Kidney (tissue), 14 donors: ENCODE measurements around the gene KLHL29. TPM values are rescaled to one million over a fixed set of nuclear protein-coding genes. Genes with fewer than 3 reads are reported as not detected.

Experiments used
- DNase-seq, 5 donors: peaks; one replicate each; pipeline ENCODE4 v3.0.0-alpha.2; 2013 to 2020
- FAIRE-seq: peaks from 2 replicates; lab custom pipeline; 2012; peaks lifted over from hg19 to GRCh38; lab: Jason Lieb, UNC
- H3K27ac ChIP-seq, 2 donors: one replicate each; pipeline ENCODE4 v1.7.0; 2013; ENCODE audit warnings: low read depth in 2 of 2, low read length in 2 of 2, inconsistent platforms in 1 of 2
- H3K27me3 ChIP-seq: one replicate; pipeline ENCODE4 v1.7.1; 2013; ENCODE audit warnings: low read length, inconsistent platforms; ENCODE audit not compliant: control insufficient read depth, insufficient read depth
- H3K36me3 ChIP-seq, 3 donors: one replicate each; pipeline versions ENCODE4 v1.7.0 to v1.7.1; 2013; ENCODE audit warnings: low read length in 3 of 3, control low read depth in 1 of 3, inconsistent platforms in 1 of 3; ENCODE audit not compliant: insufficient read depth in 3 of 3, control insufficient read depth in 2 of 3
- H3K4me1 ChIP-seq, 3 donors: one replicate each; pipeline versions ENCODE4 v1.7.0 to v1.7.1; 2013; ENCODE audit warnings: low read length in 3 of 3, inconsistent platforms in 1 of 3, low read depth in 1 of 3; ENCODE audit not compliant: control insufficient read depth in 2 of 3, insufficient read depth in 2 of 3
- H3K4me3 ChIP-seq, 3 donors: one replicate each; pipeline versions ENCODE4 v1.7.0 to v1.8.1; 2013; ENCODE audit warnings: low read length in 3 of 3, control low read depth in 1 of 3, inconsistent platforms in 1 of 3
- H3K9ac ChIP-seq, 3 donors: one replicate each; pipeline versions ENCODE4 v1.7.0 to v1.7.1; 2013; ENCODE audit warnings: low read length in 3 of 3, control low read depth in 1 of 3, inconsistent platforms in 1 of 3
- H3K9me3 ChIP-seq, 3 donors: one replicate each; pipeline versions ENCODE4 v1.7.0 to v1.7.1; 2013; ENCODE audit warnings: low read length in 3 of 3, control low read depth in 1 of 3, inconsistent platforms in 1 of 3; ENCODE audit not compliant: control insufficient read depth in 2 of 3, insufficient read depth in 1 of 3
- intact Hi-C: fragments of 100-400 bp; cut with DNase I; formaldehyde crosslinking; loops from one replicate; pipeline ENCODE4 v1.11.1; 2022
- polyA plus RNA-seq: library from polyadenylated mRNA; stranded (reverse); fragments of 350-450 nt; fragmentation: Illumina TruSeq; extraction: RNeasy Lipid Tissue Mini Kit (QIAGEN cat#74804); gene quantifications from one replicate; pipeline ENCODE4 v1.2.3, GENCODE V29; 2014; ENCODE audit warnings: low read depth, low replicate concordance; ENCODE audit not compliant: insufficient read depth
- total RNA-seq: library from RNA; stranded (reverse); fragmentation: NEBNext Ultra II Directional; extraction: Animal tissue kit (Norgen Biotek cat#: 25700); gene quantifications from one replicate; pipeline ENCODE4 v1.2.1, GENCODE V29; 2021
- TF ChIP-seq, protein P1 (sequence below): IDR thresholded peaks from 3 replicates; pipeline ENCODE4 v1.5.1; 2012; ENCODE audit warnings: mild to moderate bottlenecking, moderate library complexity, borderline replicate concordance; ENCODE audit not compliant: insufficient read depth; ENCODE audit errors: extremely low read depth
- donor health status: control.
- donor health status: control.
- donor health status: control.
- donor health status: control.
- donor health status: control.
- donor health status: DM: yes; HTN: yes; CAD: no.
- donor health status: Normal renal cell carcinoma (clear cell type).

Gene KLHL29
- total and polyA plus RNA-seq, 2 donors from 2014 or later = 1.5 to 10.5 TPM

DNA sequence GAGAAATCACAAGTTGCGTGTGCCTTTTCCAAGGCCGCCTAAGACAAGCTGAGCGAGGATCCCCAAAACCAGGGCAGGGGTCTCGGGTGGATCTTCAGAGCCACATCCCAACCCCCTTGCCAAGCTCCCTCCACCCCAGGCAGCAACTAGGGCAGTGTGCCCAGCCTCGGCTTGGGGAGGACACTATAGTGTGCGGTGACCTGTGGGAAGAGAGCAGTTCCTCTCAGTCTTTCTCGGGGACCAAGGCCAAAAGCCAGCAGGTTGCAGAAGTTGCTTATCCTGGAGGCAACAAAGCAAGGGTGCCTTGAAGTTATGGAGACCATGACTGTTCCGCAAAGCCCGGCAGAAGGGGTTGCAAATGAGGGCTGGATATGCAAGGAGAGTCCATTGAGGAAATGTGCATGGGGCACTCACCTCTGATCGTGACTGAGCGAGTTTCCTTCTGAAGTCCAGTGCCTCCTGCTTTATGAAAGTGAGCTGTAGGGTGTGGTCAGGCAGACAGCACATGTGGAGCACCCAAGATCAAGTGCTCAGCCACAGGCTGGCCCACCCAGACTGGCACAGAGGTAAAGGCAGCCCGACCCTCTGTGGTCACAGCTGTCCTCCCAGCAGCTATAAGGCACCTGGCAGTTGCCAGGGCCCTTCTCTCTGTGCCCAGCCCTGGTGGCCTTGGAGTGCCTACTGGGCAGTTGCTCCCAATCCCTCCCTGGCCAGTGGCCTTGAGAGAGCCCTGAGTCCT, 281.4 kb downstream of the KLHL29 start:
- no peak overlapping the region for H3K27ac ChIP-seq
- no peak overlapping the region for H3K9ac ChIP-seq
- H3K36me3 ChIP-seq = no peaks in the 10 kb centered on the region
- TF ChIP-seq, protein P1, sequence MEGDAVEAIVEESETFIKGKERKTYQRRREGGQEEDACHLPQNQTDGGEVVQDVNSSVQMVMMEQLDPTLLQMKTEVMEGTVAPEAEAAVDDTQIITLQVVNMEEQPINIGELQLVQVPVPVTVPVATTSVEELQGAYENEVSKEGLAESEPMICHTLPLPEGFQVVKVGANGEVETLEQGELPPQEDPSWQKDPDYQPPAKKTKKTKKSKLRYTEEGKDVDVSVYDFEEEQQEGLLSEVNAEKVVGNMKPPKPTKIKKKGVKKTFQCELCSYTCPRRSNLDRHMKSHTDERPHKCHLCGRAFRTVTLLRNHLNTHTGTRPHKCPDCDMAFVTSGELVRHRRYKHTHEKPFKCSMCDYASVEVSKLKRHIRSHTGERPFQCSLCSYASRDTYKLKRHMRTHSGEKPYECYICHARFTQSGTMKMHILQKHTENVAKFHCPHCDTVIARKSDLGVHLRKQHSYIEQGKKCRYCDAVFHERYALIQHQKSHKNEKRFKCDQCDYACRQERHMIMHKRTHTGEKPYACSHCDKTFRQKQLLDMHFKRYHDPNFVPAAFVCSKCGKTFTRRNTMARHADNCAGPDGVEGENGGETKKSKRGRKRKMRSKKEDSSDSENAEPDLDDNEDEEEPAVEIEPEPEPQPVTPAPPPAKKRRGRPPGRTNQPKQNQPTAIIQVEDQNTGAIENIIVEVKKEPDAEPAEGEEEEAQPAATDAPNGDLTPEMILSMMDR = no peak
- H3K4me3 ChIP-seq = no peak overlapping the region
- no peaks in the 10 kb centered on the region for H3K27me3 ChIP-seq
- DNase-seq (no peak), FAIRE-seq (no peak)
- peaks cover 0 to 14% (median 10%) of the 10 kb centered on the region in 3 donors for H3K4me1 ChIP-seq
- no peaks in the 10 kb centered on the region for H3K9me3 ChIP-seq
- intact Hi-C loops = no loop called here

DNA sequence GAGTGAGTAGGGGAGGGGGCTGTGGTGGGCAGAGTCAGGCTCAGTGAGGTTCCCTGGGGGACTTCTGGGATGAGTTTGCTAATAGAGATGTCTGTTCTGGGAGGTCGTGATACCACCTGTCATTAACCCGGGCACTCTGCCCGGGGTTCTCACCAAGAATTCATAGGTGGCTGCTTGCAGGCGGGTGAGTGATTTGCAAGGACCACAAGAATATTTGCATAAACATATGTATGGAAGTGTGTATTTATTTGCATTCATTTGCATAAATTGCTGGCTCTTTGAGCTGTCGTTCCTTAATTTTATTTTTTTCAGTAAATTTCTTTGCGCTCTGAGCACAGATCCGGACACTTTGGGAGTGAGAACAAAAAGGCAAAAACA, 282.0 kb downstream of the KLHL29 start:
- peaks cover 0 to 14% (median 10%) of the 10 kb centered on the region in 3 donors for H3K4me1 ChIP-seq
- H3K27ac ChIP-seq = no peak overlapping the region
- FAIRE-seq (no peak), DNase-seq (no peak)
- no peaks in the 10 kb centered on the region for H3K9me3 ChIP-seq
- H3K4me3 ChIP-seq = no peak overlapping the region
- no peaks in the 10 kb centered on the region for H3K36me3 ChIP-seq
- intact Hi-C loops = no loop called here
- H3K9ac ChIP-seq = no peak overlapping the region
- TF ChIP-seq, protein P1 = no peak
- H3K27me3 ChIP-seq = no peaks in the 10 kb centered on the region

DNA sequence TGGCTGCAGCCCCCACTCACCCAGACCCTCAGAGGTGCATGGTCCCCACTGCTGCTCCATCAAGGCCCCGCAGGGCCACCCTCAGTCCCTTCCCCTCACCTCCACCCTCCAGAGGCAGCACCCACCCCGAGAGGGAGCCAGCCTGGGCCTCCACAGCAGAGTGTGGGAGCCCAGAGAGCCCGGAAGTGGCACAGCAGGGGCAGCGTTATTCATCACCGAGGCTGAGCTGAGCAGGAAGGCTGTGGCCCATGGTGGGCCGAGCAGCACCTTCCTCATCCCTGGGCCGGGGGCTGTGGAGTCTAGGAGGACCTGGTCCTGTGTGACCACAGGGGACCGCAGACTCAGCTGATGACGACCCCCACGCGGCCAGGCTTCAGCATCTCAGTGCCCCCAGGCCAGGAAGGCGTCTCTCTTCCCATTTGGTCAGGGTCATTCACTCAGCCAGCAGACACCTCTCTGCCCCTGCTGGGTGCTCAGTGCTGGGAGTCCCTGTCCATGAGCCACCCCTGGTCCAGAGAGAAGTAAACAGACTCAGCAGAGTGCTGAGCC, 283.9 kb downstream of the KLHL29 start:
- DNase-seq (peak in 1 of 5 donors; percentile 65), FAIRE-seq (no peak)
- H3K4me3 ChIP-seq = no peak overlapping the region
- peaks cover 0 to 2% (median 0%) of the 10 kb centered on the region in 3 donors for H3K36me3 ChIP-seq
- TF ChIP-seq, protein P1 = no peak
- H3K27me3 ChIP-seq = no peaks in the 10 kb centered on the region
- intact Hi-C loops = no loop called here
- H3K27ac ChIP-seq = no peak overlapping the region
- peaks cover 0 to 16% (median 10%) of the 10 kb centered on the region in 3 donors for H3K4me1 ChIP-seq
- no peaks in the 10 kb centered on the region for H3K9me3 ChIP-seq
- H3K9ac ChIP-seq = no peak overlapping the region
